WTC11 (cell line): Measurements from ENCODE around the gene MRPS34. TPM values are rescaled to one million over a fixed set of nuclear protein-coding genes. Genes with fewer than 3 reads are reported as not detected.

Source experiments
- ATAC-seq: fragments of 200-7000 bp; cut with Tn5 transposase; 2 replicates; pipeline ENCODE4 v1.10.0; 2021; ENCODE audit warnings: mild to moderate bottlenecking, moderate library complexity
- CTCF ChIA-PET: fragments of 300-600 bp; sonication (Branson Sonifier 250); formaldehyde crosslinking; loops from one replicate; lab custom pipeline; 2021; ENCODE audit warnings: antibody characterized with exemption; lab: Charles Lee
- POLR2A ChIA-PET: fragments of 350-600 bp; sonication (Branson Sonifier 250); formaldehyde crosslinking; loops from one replicate; lab custom pipeline; 2021; ENCODE audit warnings: antibody characterized with exemption; lab: Charles Lee
- DNase-seq: peaks from one replicate; pipeline ENCODE4 v3.0.0; 2021; ENCODE audit warnings: low spot score
- H3K27ac Mint-ChIP-seq: 2 replicates; pipeline ENCODE4 v1.8.0; 2021; ENCODE audit warnings: mixed read lengths
- H3K27me3 Mint-ChIP-seq: 2 replicates; pipeline ENCODE4 v1.8.0; 2021; ENCODE audit warnings: low read depth, mild to moderate bottlenecking, moderate library complexity, mixed read lengths
- H3K36me3 Mint-ChIP-seq: 2 replicates; pipeline ENCODE4 v1.8.0; 2021; ENCODE audit warnings: mixed read lengths
- H3K4me1 Mint-ChIP-seq: 2 replicates; pipeline ENCODE4 v1.8.0; 2022; ENCODE audit warnings: mixed read lengths
- H3K4me3 Mint-ChIP-seq: 2 replicates; pipeline ENCODE4 v1.8.0; 2021; ENCODE audit warnings: mild to moderate bottlenecking, moderate library complexity, mixed read lengths
- H3K9me3 Mint-ChIP-seq: 2 replicates; pipeline ENCODE4 v1.8.0; 2021; ENCODE audit warnings: mixed read lengths
- CREB1 ChIP-seq: sonication (generic); formaldehyde crosslinking; IDR thresholded peaks from 2 replicates; pipeline ENCODE4 v1.8.0; 2023; ENCODE audit warnings: mild to moderate bottlenecking, missing genetic modification reagents
- E2F1 ChIP-seq: sonication (generic); formaldehyde crosslinking; IDR thresholded peaks from 2 replicates; pipeline ENCODE4 v1.8.0; 2022; ENCODE audit warnings: mild to moderate bottlenecking, missing genetic modification reagents
- ELF4 ChIP-seq: sonication (generic); formaldehyde crosslinking; IDR thresholded peaks from 2 replicates; pipeline ENCODE4 v1.8.1; 2022; ENCODE audit warnings: low read depth, mild to moderate bottlenecking, moderate library complexity, missing genetic modification reagents
- FOXP1 ChIP-seq: sonication (generic); formaldehyde crosslinking; IDR thresholded peaks from 2 replicates; pipeline ENCODE4 v1.8.0; 2022; ENCODE audit warnings: missing genetic modification reagents, mild to moderate bottlenecking, moderate library complexity, borderline replicate concordance
- GTF2I ChIP-seq: fragments of 250-450 bp; sonication (Bioruptor Pico); conservative IDR thresholded peaks from 2 replicates; pipeline ENCODE4 v1.4.0; 2021; ENCODE audit warnings: mild to moderate bottlenecking
- HMGA2 ChIP-seq: fragments of 250-450 bp; sonication (Bioruptor Pico); IDR thresholded peaks from 2 replicates; pipeline ENCODE4 v1.4.0; 2021; ENCODE audit warnings: mild to moderate bottlenecking, moderate library complexity
- IRF1 ChIP-seq: sonication (generic); formaldehyde crosslinking; IDR thresholded peaks from 2 replicates; pipeline ENCODE4 v1.8.0; 2023; ENCODE audit warnings: missing genetic modification reagents
- IRF2 ChIP-seq: sonication (generic); formaldehyde crosslinking; IDR thresholded peaks from 2 replicates; pipeline ENCODE4 v1.8.0; 2022; ENCODE audit warnings: low read depth, missing genetic modification reagents, borderline replicate concordance
- NFATC4 ChIP-seq: fragments of 250-450 bp; sonication (Bioruptor Pico); IDR thresholded peaks from 2 replicates; pipeline ENCODE4 v1.9.0; 2021; ENCODE audit warnings: mild to moderate bottlenecking
- NR3C1 ChIP-seq: sonication (generic); formaldehyde crosslinking; conservative IDR thresholded peaks from 2 replicates; pipeline ENCODE4 v1.8.1; 2023; ENCODE audit warnings: low read depth, mild to moderate bottlenecking, missing genetic modification reagents
- OVOL2 ChIP-seq: fragments of 250-450 bp; sonication (Bioruptor Pico); IDR thresholded peaks from 2 replicates; pipeline ENCODE4 v1.9.0; 2021; ENCODE audit warnings: mild to moderate bottlenecking, borderline replicate concordance
- SP1 ChIP-seq: sonication (generic); formaldehyde crosslinking; conservative IDR thresholded peaks from 2 replicates; pipeline ENCODE4 v1.8.1; 2022; ENCODE audit warnings: missing genetic modification reagents
- ZBTB21 ChIP-seq: sonication (generic); formaldehyde crosslinking; IDR thresholded peaks from 2 replicates; pipeline ENCODE4 v1.8.1; 2023; ENCODE audit warnings: mild to moderate bottlenecking, missing genetic modification reagents, borderline replicate concordance
- ZNF423 ChIP-seq: fragments of 250-450 bp; sonication (Bioruptor Pico); IDR thresholded peaks from 2 replicates; pipeline ENCODE4 v2.1.2; 2022; ENCODE audit warnings: mild to moderate bottlenecking, moderate library complexity
- total RNA-seq: library from RNA; stranded (reverse); gene quantifications from 3 replicates; pipeline ENCODE4 v1.2.3, GENCODE V29; 2021
- TF ChIP-seq, protein P1 (sequence below): sonication (generic); formaldehyde crosslinking; IDR thresholded peaks from 2 replicates; pipeline ENCODE4 v1.8.0; 2022; ENCODE audit warnings: missing genetic modification reagents
- TF ChIP-seq, protein P2 (sequence below): fragments of 250-450 bp; sonication (Bioruptor Pico); IDR thresholded peaks from 2 replicates; pipeline ENCODE4 v1.9.0; 2021; ENCODE audit warnings: mild to moderate bottlenecking
- TF ChIP-seq, protein P3 (sequence below): sonication (generic); formaldehyde crosslinking; IDR thresholded peaks from 2 replicates; pipeline ENCODE4 v1.8.0; 2022; ENCODE audit warnings: mild to moderate bottlenecking, missing genetic modification reagents

MRPS34 gene
- total RNA-seq, 1 experiment from 2014 or later = 258 TPM

DNA sequence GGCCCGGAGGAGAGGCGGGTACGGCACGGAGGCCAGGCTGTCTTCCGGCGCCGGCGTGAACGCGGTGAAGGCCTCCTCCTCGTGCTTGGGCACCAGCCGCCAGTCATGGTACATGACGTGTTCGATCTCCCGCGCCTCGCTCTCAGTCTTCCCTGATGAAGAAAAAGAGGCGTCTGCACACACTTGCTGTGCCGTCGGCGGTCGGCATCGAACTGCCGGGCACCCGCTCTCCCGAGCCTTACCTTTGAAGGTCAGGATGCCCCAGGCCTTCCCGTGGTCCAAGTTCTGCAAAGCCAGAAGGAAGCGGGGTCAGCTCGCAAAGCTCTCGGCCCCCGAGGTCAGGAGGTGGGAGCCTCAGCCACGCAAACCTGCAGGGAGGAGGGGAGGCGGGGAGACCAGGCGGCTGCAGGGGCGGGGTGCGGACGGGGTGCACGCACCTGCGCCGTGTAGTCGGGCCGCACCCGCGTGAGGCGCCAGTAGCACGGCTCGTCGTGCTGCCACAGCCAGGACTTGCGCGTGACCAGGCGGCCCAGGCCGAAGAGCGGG, 499 bp downstream of the MRPS34 start, which contains the start of gene EME2:
Gene EME2 (plus strand): TSS at position 449 of the 546 bp plus-strand sequence. CDS start 418 bp downstream, outside the sequence.
- POLR2A ChIA-PET = interaction anchor here (0.8 to 3.6 kb wide), 4 partner anchors 8 to 59 kb away, joined by 3 to 18 read pairs (median 8); partner anchors contain the start of genes NUBP2 and SPSB3
- H3K27ac Mint-ChIP-seq = peak within 1 kb of the TSS; percentile 98
- CTCF ChIA-PET = interaction anchor here (0.6 to 3.1 kb wide), 7 partner anchors 9 to 430 kb away, joined by 3 to 37 read pairs (median 5); partner anchors contain the start of genes MAPK8IP3, NUBP2 and SPSB3
- H3K4me3 Mint-ChIP-seq = peak within 1 kb of the TSS; percentile 99
- TF ChIP-seq GTF2I (CRISPR knock-in tag) = no peak
- TF ChIP-seq, protein P1, sequence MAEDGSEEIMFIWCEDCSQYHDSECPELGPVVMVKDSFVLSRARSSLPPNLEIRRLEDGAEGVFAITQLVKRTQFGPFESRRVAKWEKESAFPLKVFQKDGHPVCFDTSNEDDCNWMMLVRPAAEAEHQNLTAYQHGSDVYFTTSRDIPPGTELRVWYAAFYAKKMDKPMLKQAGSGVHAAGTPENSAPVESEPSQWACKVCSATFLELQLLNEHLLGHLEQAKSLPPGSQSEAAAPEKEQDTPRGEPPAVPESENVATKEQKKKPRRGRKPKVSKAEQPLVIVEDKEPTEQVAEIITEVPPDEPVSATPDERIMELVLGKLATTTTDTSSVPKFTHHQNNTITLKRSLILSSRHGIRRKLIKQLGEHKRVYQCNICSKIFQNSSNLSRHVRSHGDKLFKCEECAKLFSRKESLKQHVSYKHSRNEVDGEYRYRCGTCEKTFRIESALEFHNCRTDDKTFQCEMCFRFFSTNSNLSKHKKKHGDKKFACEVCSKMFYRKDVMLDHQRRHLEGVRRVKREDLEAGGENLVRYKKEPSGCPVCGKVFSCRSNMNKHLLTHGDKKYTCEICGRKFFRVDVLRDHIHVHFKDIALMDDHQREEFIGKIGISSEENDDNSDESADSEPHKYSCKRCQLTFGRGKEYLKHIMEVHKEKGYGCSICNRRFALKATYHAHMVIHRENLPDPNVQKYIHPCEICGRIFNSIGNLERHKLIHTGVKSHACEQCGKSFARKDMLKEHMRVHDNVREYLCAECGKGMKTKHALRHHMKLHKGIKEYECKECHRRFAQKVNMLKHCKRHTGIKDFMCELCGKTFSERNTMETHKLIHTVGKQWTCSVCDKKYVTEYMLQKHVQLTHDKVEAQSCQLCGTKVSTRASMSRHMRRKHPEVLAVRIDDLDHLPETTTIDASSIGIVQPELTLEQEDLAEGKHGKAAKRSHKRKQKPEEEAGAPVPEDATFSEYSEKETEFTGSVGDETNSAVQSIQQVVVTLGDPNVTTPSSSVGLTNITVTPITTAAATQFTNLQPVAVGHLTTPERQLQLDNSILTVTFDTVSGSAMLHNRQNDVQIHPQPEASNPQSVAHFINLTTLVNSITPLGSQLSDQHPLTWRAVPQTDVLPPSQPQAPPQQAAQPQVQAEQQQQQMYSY (CRISPR knock-in tag) = 0 out of 2 replicates have a peak, but pooled peaks have one; percentile 21
- TF ChIP-seq FOXP1 = peak; percentile 50; the same call in 1 of the 2 replicates
- TF ChIP-seq, protein P2, sequence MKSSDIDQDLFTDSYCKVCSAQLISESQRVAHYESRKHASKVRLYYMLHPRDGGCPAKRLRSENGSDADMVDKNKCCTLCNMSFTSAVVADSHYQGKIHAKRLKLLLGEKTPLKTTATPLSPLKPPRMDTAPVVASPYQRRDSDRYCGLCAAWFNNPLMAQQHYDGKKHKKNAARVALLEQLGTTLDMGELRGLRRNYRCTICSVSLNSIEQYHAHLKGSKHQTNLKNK = no peak
- 0 out of 2 replicates have a peak, but pooled peaks have one; percentile 51 for TF ChIP-seq ELF4
- no peak for TF ChIP-seq HMGA2 (CRISPR knock-in tag)
- no peak for TF ChIP-seq NFATC4 (CRISPR knock-in tag)
- no peak for TF ChIP-seq ZBTB21 (CRISPR knock-in tag)
- TF ChIP-seq, protein P3, sequence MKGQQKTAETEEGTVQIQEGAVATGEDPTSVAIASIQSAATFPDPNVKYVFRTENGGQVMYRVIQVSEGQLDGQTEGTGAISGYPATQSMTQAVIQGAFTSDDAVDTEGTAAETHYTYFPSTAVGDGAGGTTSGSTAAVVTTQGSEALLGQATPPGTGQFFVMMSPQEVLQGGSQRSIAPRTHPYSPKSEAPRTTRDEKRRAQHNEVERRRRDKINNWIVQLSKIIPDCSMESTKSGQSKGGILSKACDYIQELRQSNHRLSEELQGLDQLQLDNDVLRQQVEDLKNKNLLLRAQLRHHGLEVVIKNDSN (CRISPR knock-in tag) = 0 out of 2 replicates have a peak, but pooled peaks have one; percentile 8
- ATAC-seq (no peak), DNase-seq (no peak)
- H3K36me3 Mint-ChIP-seq = peaks cover 4% of the 10 kb centered on the region
- H3K4me1 Mint-ChIP-seq = peaks cover 4% of the 10 kb centered on the region
- H3K27me3 Mint-ChIP-seq = no peaks in the 10 kb centered on the region; the same call in 1 of the 2 replicates
- no peaks in the 10 kb centered on the region for H3K9me3 Mint-ChIP-seq

DNA sequence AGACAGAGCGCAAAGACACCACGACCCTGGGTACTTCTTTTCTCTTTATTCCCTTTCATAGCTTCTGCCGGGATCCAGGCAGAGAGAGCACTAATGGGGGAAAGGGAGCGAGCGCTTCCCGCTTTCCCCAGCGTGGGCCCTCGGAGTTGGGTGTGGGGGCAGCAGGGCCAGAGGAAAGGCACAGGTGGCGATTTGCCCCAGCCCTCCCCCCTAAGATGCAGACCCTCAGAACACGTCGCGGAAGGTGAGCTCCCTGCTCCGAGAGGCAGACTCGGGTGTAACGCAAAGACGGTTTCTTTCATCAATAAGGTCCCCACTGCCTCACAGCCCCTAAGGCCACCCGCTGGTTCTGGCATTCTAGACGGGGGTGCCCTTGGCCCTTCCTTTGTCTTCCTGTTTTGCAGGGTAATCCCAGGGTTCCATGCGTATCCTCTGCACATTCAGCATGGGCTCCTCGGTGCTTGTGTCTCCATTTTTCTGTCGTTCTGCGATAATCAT, 1.0 kb downstream of the MRPS34 start:
- POLR2A ChIA-PET = interaction anchor here (1.1 to 3.6 kb wide), 3 partner anchors 9 to 58 kb away, joined by 3 to 18 read pairs (median 11); partner anchors contain the start of genes NUBP2 and SPSB3
- Mint-ChIP-seq H3K36me3 (peaks cover 4% of the 10 kb centered on the region), H3K4me3 (peak overlapping the region; percentile 99), H3K9me3 (no peaks in the 10 kb centered on the region), H3K27ac (peak overlapping the region; percentile 98), H3K4me1 (peaks cover 4% of the 10 kb centered on the region), H3K27me3 (no peaks in the 10 kb centered on the region; the same call in 1 of the 2 replicates)
- ATAC-seq (no peak), DNase-seq (peak; percentile 39)
- CTCF ChIA-PET = interaction anchor here (1.1 to 3.1 kb wide), 3 partner anchors 8 to 66 kb away, joined by 4 to 37 read pairs (median 6); partner anchors contain the start of genes MAPK8IP3, NUBP2 and SPSB3
- TF ChIP-seq, protein P3 (CRISPR knock-in tag) = 0 out of 2 replicates have a peak, but pooled peaks have one; percentile 1
- TF ChIP-seq E2F1 (CRISPR knock-in tag) = no peak

DNA sequence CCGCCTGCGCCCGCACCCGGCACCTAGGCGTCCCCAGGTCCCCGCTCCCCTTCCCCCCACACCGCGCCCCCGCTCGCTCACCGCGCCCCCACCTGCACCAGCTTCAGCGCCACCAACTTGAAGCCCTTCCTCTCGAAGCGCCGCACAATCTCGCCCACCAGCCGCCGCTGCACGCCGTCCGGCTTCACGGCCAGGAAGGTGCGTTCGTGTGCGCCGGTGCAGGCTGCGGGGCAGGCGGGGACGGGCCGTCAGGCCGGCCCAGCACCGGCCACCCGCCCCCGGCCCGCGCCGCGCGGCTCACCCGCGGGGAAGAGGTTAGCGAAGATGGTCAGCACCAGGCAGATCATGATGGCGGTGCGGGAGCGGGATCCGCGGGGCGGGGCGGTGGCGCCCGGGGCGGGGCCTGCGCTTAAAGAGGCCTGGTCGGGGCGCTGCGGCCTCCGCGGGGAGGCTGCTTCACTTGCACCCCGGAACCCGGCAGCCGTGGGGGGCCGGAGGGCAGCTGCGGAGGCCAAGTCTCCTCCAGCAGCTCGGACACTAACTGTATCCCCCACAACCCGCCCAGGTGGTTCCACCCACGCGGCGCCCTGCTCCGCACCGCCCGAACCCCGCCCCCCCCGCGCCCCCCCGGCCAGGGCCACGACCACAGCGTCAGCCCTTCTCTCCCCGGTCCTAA, 1.6 kb downstream of the MRPS34 start, which contains the start of gene NME3:
Gene NME3 (minus strand): TSS at position 356 of the 676 bp plus-strand sequence. CDS start 9 bp downstream, at position 347.
- H3K27ac Mint-ChIP-seq = peak within 1 kb of the TSS; percentile 98
- H3K27me3 Mint-ChIP-seq = no peaks in the 10 kb centered on the region; the same call in 1 of the 2 replicates
- H3K4me1 Mint-ChIP-seq = peaks cover 4% of the 10 kb centered on the region
- H3K4me3 Mint-ChIP-seq = peak within 1 kb of the TSS; percentile 99
- ChIA-PET CTCF (interaction anchor here (1.0 to 2.4 kb wide), 5 partner anchors 11 to 152 kb away, joined by 4 to 11 read pairs (median 8); partner anchors contain the start of genes MAPK8IP3, NUBP2 and SPSB3), POLR2A (interaction anchor here (0.5 to 3.6 kb wide), 5 partner anchors 9 to 300 kb away, joined by 3 to 18 read pairs (median 5); partner anchors contain the start of genes MAPK8IP3, NUBP2 and SPSB3)
- no peaks in the 10 kb centered on the region for H3K9me3 Mint-ChIP-seq
- peak; percentile 17 for ATAC-seq
- peak; percentile 70 for DNase-seq
- peaks cover 4% of the 10 kb centered on the region for H3K36me3 Mint-ChIP-seq
- TF ChIP-seq OVOL2 (CRISPR knock-in tag) = no peak
- no peak for TF ChIP-seq IRF1 (CRISPR knock-in tag)
- TF ChIP-seq CREB1 = no peak
- TF ChIP-seq SP1 = peak; percentile 78
- TF ChIP-seq IRF2 (CRISPR knock-in tag) = peak; percentile 60; the same call in 1 of the 2 replicates
- TF ChIP-seq NR3C1 (CRISPR knock-in tag) = no peak
- TF ChIP-seq, protein P2 = peak; percentile 49; the same call in 1 of the 2 replicates
- peak; percentile 46; the same call in 1 of the 2 replicates for TF ChIP-seq ZNF423 (CRISPR knock-in tag)
